GM18867 (cell line): ENCODE results near the gene TSPAN19.

ENCODE experiments used
- ATAC-seq: cut with Tn5 transposase; IDR thresholded peaks from one replicate; pipeline ENCODE4 v1.9.1; 2021; ENCODE audit warnings: mild to moderate bottlenecking, moderate library complexity; ENCODE audit not compliant: unreplicated experiment

The TSPAN19 gene

DNA sequence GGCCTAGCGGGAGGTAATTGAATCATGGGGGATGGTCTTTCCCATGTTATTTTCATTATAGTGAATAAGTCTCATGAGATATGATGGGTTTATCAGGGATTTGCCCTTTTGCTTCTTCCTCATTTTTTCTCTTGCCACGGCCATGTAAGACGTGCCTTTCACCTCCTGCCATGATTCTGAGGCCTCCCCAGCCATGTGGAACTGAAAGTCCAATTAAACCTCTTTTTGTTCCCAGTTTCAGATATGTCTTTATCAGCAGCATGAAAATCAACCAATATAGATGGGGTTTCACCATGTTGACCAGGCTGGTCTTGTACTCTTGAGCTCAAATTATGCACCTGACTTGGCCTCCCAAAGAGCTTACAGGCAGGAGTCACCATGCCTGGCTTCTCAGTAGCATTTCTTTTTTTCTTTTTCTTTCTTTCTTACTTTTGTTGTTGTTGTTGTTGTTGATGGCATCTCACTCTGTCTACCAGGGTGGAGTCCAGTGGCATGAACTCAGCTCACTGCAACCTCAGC, 33.2 kb downstream of the TSPAN19 start:
- no peak for ATAC-seq

DNA sequence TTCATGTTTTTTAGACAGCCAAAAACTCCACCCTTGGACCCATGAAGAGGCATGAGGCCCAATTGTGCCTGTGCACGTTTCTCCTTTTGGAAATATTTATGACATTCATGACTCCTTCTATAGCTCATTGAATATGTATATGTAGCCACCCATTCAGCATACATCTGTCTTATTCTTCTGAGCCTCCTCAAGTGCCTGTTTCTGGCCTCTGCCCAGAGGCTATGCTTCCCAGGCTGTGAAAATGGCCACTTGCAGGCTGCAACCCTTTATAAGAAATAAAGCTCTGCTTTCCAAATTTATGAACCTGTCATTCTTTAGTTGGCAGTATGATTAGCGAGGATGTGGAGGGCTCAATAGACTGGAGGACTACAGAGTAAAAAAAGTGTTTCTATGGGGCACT, 35.3 kb downstream of the TSPAN19 start:
- no peak for ATAC-seq

GRCh38 chr12:84998341-84998740, 37.7 kb downstream of the TSPAN19 start:
- no peak for ATAC-seq

DNA sequence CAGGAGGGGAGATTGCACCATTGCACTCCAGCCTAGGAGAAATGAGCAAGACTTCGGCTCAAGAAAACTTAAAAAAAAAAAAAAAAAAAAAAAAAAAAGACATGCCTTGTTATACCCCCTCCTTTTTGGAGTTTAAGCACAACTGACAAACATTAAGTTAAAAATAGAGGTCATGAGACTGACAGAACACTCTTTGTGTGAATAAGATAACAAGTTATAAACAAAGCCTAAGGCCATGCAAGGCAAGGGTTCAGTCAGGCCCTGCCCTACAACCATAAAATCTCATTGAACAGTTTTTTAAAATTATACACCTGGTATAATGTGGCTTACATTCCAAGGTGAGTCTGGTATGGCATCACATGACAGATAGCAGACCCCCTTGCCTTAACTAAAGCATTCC, 39.3 kb downstream of the TSPAN19 start:
- no peak for ATAC-seq

- no peak for ATAC-seq
Observed at GRCh38 chr12:84995641-84996040, 40.4 kb downstream of the TSPAN19 start.

DNA sequence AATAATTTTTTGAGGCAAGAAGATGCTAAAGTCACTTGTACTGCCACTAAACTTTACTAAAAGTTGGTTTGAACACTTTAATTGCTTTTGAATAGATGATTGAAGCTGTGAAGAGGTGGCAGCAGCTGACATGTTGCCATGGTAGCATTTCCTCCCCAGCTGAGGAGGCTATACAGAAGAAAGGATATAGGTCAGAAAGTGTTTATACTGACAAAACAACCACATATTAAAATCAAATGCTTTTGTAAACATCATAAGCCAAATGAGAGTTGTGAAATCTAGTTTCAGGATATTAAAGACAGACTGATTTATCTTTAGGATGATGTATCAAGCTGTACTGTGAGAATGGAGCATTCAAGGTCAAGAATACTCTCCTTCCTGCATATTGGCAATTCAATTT, 41.7 kb downstream of the TSPAN19 start:
- no peak for ATAC-seq

DNA sequence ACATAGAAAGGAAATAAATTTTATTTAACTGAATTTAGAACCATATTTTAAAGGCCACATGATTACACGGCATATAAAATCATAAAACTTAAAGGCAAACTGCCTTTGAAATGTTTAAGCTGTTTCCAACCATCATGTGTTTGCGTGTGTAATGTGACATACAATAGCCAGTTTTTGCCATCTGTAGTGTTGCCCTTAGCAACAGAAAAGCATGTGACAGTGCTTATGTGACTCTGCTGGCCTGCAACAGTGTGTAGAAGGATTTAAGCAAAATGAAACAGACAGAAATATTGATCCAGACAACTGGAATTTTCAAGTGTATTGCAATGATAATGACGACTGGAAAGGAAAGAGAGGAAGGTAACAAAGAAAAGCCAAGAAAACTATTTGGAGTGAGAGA, 49.5 kb downstream of the TSPAN19 start:
- no peak for ATAC-seq

DNA sequence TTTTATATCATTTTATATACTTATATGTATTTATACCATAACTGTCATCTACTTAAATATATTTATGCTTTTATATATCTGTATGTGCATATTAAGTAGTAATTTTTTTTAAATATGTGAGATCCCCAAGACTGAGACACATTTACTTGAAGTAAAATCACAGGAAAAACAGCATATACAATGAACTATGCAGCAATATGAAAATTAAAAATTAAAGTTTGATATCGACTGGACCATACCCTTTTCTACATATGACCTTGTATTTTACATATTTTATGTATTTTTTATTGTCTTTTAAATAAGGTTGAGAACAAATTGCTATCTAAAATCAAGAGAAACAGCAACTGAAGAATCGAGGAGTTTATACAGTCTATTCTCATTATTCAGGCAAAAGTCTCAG, 50.0 kb downstream of the TSPAN19 start:
- ATAC-seq, result no peak

DNA sequence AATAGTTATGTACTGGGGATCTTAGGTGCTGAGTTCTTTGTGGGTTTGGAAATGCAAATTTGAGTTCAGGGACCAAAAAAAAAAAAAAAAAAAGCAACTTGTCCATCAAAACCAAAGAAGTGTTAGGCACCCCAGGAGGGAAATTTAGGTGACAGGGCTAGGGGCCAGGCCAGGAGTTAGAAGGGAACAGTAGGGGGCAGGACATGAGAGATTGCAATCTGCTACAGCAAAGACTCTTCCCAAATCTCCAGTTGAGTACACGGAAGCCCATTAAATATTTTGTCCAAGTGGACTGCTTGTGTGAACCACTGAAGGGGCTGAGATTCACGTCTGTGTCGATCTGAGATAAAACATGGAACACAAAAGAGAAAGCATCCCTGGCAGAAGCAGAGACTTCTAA, 52.8 kb downstream of the TSPAN19 start:
- ATAC-seq, result no peak

GRCh38 chr12:84982888-84983287, 53.2 kb downstream of the TSPAN19 start:
- ATAC-seq, result no peak

DNA sequence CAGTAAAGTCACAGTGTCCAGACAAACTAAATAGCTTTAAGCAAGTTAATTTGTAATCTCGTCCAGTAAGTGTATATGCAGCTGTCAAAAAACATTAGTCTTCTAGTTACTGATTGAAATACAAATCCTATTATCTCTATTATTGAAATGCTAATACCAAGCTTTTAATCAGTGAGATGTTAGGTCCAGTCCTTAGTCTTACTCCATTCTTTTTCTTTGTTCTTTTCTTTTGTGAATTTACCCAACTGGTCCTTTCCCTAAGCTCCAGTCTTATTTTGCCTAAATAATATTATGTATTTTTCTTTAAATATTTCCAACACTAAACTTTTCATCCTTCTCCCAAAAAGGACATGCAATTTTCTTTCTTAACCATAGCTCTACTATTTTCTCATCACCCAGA, 57.2 kb downstream of the TSPAN19 start:
- no peak for ATAC-seq

GRCh38 chr12:84976133-84976532, 59.9 kb downstream of the TSPAN19 start:
- ATAC-seq, result no peak

DNA sequence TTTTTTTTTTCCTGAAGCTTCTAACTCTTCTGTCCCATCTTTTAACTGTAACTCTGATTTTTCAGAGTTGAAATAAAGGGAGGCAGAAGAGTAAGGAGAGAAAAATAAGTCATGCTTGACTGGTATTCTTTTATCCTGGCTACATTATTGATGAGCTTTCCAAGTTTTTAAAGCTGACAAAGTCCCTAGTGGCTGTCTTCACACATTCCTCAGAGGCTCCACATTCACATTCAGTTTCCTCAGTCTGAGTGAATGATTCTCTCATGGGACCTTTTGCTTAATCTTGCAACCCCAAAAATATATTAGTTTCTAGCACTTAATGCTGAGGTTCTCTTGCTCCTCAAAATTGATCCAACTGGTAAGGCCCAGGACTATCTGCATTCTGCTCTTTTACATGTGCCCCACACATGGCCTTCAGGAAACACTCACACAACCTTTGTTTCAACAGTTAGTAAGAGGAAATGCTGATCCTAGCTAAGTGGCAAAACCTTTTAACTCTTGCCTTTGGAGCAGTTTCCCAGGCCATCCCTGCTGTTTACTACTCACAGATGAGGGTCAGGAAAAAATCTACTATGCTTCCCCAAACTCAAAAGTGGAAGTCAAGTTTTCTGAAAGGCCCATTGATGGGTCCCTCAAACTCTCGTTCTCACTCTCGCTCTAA, 61.8 kb downstream of the TSPAN19 start:
- no peak for ATAC-seq

DNA sequence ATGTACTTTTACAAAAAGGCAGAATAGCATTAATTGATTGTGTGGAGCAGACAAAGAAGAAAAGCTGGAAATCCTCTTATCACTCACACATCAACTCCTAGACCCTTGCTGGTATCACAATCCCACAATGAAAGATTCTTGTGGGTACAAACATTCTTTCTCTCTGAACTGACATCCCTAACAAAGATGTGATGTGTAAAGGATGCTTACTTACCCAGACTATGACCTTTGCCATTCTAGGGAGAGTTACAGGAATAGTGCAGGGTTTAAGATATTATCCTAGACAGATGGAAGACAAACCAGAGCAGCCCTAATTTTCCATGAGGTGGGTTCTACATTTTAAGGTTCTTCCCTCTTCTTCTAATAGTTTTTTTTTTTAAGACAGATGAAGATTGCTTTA, 63.1 kb downstream of the TSPAN19 start:
- ATAC-seq, result no peak

DNA sequence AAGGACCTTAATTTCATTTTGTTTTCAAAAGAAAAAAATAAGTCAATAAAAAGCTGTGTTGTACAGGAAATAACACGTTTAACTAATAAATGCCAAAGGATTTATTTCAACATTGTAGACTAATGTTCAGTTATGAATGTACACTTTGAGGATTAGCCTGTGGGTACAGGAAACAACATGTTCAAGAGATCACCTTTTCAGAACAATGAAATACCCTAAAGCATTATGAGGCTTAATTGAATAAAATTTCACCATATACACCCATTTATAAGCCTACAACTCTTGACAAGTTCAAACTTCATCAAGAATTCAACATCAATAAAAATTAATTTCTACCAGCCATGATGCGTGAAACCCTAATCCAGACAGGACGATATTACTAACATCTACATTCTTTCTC, 66.9 kb downstream of the TSPAN19 start:
- no peak for ATAC-seq
